ENCODE data around the gene PRDX5. TPM values are rescaled to one million over a fixed set of nuclear protein-coding genes. Genes with fewer than 3 reads are reported as not detected.

Gene PRDX5
- 73.6 and 85.8 TPM in 2 replicates for total RNA-seq

GRCh38 chr11:64317961-64318765 lies at the start of gene PRDX5:
PRDX5 (plus strand) TSS chr11:64318121; CDS start chr11:64318216, 95 bp downstream.
- Mint-ChIP-seq H3K27me3 (no peaks in the 10 kb centered on the region), H3K9me3 (no peaks in the 10 kb centered on the region), H3K4me1 (peaks cover 23% of the 10 kb centered on the region), H3K4me3 (peak within 1 kb of the TSS; percentile 94), H3K36me3 (ENCODE audit: low read depth) (peaks cover 50% of the 10 kb centered on the region), H3K27ac (peak within 1 kb of the TSS; percentile 99)
- intact Hi-C loops (cut with micrococcal nuclease) = loop anchor here (1.0 to 5.0 kb wide), 14 partner anchors 13 to 424 kb away; partner anchors contain the start of genes CCDC88B, DNAJC4, ESRRA and GPR137
- ChIA-PET CTCF (interaction anchor here (0.8 to 4.2 kb wide), 22 partner anchors 9 to 406 kb away, joined by 3 to 138 read pairs (median 7); partner anchors contain the start of genes BAD, CATSPERZ, CCDC88B and ESRRA), POLR2A (interaction anchor here (0.5 to 4.9 kb wide), 47 partner anchors 9 to 1950 kb away, joined by 3 to 94 read pairs (median 5); partner anchors contain the start of genes C11orf98, CCDC88B, CSKMT and ESRRA)
- DNase-seq = peak; percentile 91
- TF ChIP-seq CTCF (IDR thresholded peaks at IDR 0.05) = no peak
- peak; percentile 81 for ATAC-seq (ENCODE audit: low read depth)

- Mint-ChIP-seq H3K4me3 (peak overlapping the region; percentile 97), H3K27me3 (no peaks in the 10 kb centered on the region), H3K36me3 (ENCODE audit: low read depth) (peaks cover 11% of the 10 kb centered on the region), H3K9me3 (no peaks in the 10 kb centered on the region), H3K27ac (peak overlapping the region; percentile 95), H3K4me1 (peaks cover 23% of the 10 kb centered on the region)
- intact Hi-C loops (cut with micrococcal nuclease) = loop anchor here (1.0 kb wide), 7 partner anchors 18 to 116 kb away; partner anchors contain the start of genes CCDC88B, DNAJC4, ESRRA and NUDT22
- CTCF ChIA-PET = interaction anchor here (0.7 to 5.7 kb wide), 6 partner anchors 17 to 64 kb away, joined by 4 to 55 read pairs (median 8); partner anchors contain the start of genes CATSPERZ, PLCB3, PRDX5 and TRMT112
- TF ChIP-seq CTCF (IDR thresholded peaks at IDR 0.05) = no peak
- DNase-seq = no peak
- ATAC-seq (ENCODE audit: low read depth) = peak; percentile 1
- POLR2A ChIA-PET = interaction anchor here (0.8 to 6.0 kb wide), 13 partner anchors 15 to 1428 kb away, joined by 3 to 119 read pairs (median 22); partner anchors contain the start of genes BAD, DNAJC4, ESRRA and FERMT3
These were observed 48.9 kb upstream of the PRDX5 start for GRCh38 chr11:64268893-64269539.

- peak overlapping the region; percentile 97 for H3K4me3 Mint-ChIP-seq
- DNase-seq (peak; percentile 97), ATAC-seq (ENCODE audit: low read depth) (peak; percentile 72)
- peaks cover 11% of the 10 kb centered on the region for H3K36me3 Mint-ChIP-seq (ENCODE audit: low read depth)
- intact Hi-C loops (cut with micrococcal nuclease) = loop anchor here (1.0 kb wide), 14 partner anchors 16 to 116 kb away; partner anchors contain the start of genes CCDC88B, DNAJC4, ESRRA and FKBP2
- POLR2A ChIA-PET = interaction anchor here (0.8 to 6.0 kb wide), 15 partner anchors 14 to 1428 kb away, joined by 3 to 119 read pairs (median 15); partner anchors contain the start of genes BAD, CCDC88B, DNAJC4 and ESRRA
- H3K4me1 Mint-ChIP-seq = peaks cover 23% of the 10 kb centered on the region
- no peaks in the 10 kb centered on the region for H3K27me3 Mint-ChIP-seq
- no peak for TF ChIP-seq CTCF (IDR thresholded peaks at IDR 0.05)
- no peaks in the 10 kb centered on the region for H3K9me3 Mint-ChIP-seq
- CTCF ChIA-PET = interaction anchor here (0.8 to 5.7 kb wide), 6 partner anchors 15 to 65 kb away, joined by 3 to 55 read pairs (median 8); partner anchors contain the start of genes CATSPERZ, PLCB3, PRDX5 and TRMT112
- H3K27ac Mint-ChIP-seq = peak overlapping the region; percentile 95
These were observed 48.2 kb upstream of the PRDX5 start for GRCh38 chr11:64269540-64270220.

GRCh38 chr11:64275031-64275800 lies 42.7 kb upstream of the PRDX5 start:
- intact Hi-C loops (cut with micrococcal nuclease) = no loop called here
- Mint-ChIP-seq H3K27me3 (no peaks in the 10 kb centered on the region), H3K4me1 (peaks cover 8% of the 10 kb centered on the region), H3K9me3 (no peaks in the 10 kb centered on the region), H3K4me3 (no peak overlapping the region), H3K27ac (peak overlapping the region; percentile 30), H3K36me3 (ENCODE audit: low read depth) (peaks cover 26% of the 10 kb centered on the region)
- ChIA-PET CTCF (interaction anchor here (1.4 kb wide), 1 partner anchor 29 kb away, joined by 5 read pairs; no protein-coding TSS in a partner anchor), POLR2A (interaction anchor here (0.6 to 2.3 kb wide), 2 partner anchors 9 to 33 kb away, joined by 3 to 8 read pairs; partner anchors contain the start of gene BAD)
- ATAC-seq (ENCODE audit: low read depth) (no peak), DNase-seq (no peak)
- no peak for TF ChIP-seq CTCF (IDR thresholded peaks at IDR 0.05)
